H1 (cell line): Measurements from ENCODE around the gene MACROD2. TPM values are rescaled to one million over a fixed set of nuclear protein-coding genes. Genes with fewer than 3 reads are reported as not detected.

ENCODE experiments used
- CTCF ChIA-PET: fragments of 300-600 bp; sonication (Branson Sonifier 250); formaldehyde crosslinking; loops from one replicate; lab custom pipeline; 2021; ENCODE audit not compliant: partially characterized antibody; lab: Charles Lee
- POLR2A ChIA-PET: fragments of 300-600 bp; sonication (Branson Sonifier 250); formaldehyde crosslinking; loops from one replicate; lab custom pipeline; 2021; ENCODE audit warnings: inconsistent platforms; ENCODE audit not compliant: partially characterized antibody; lab: Charles Lee
- DNase-seq, 2 experiments: peaks; one replicate each; pipeline versions ENCODE4 v3.0.0 to v3.0.0-alpha.2; 2010 to 2022; ENCODE audit warnings: low spot score in 2 of 2, low read depth in 1 of 2, mixed read lengths in 1 of 2
- FAIRE-seq: peaks from 2 replicates; lab custom pipeline; 2011; peaks lifted over from hg19 to GRCh38; lab: Jason Lieb, UNC
- H2AFZ ChIP-seq: 2 replicates; pipeline ENCODE4 v1.8.1; 2012; ENCODE audit warnings: low read length, inconsistent platforms
- H2AK5ac ChIP-seq: 2 replicates; pipeline ENCODE4 v1.6.1; 2013; ENCODE audit warnings: low read depth, low read length
- H2BK120ac ChIP-seq: replicated peaks from 2 replicates; pipeline ENCODE3; 2013; ENCODE audit warnings: low read depth, low read length, inconsistent platforms
- H2BK12ac ChIP-seq: 2 replicates; pipeline ENCODE4 v1.6.1; 2013; ENCODE audit warnings: low read depth, low read length
- H2BK15ac ChIP-seq: 2 replicates; pipeline ENCODE4 v1.6.1; 2013; ENCODE audit warnings: low read length
- H2BK20ac ChIP-seq: 2 replicates; pipeline ENCODE4 v1.6.1; 2013; ENCODE audit warnings: low read length
- H2BK5ac ChIP-seq: 2 replicates; pipeline ENCODE4 v1.6.1; 2013; ENCODE audit warnings: low read depth, low read length
- H3K14ac ChIP-seq: 2 replicates; pipeline ENCODE4 v1.6.1; 2013; ENCODE audit warnings: inconsistent platforms; ENCODE audit not compliant: insufficient read length
- H3K18ac ChIP-seq: 2 replicates; pipeline ENCODE4 v1.6.1; 2013; ENCODE audit warnings: low read length; ENCODE audit errors: extremely low read depth
- H3K23ac ChIP-seq: 2 replicates; pipeline ENCODE4 v1.6.1; 2013; ENCODE audit warnings: inconsistent platforms; ENCODE audit not compliant: insufficient read length
- H3K23me2 ChIP-seq: 2 replicates; pipeline ENCODE4 v1.6.1; 2013; ENCODE audit warnings: low read depth, low read length
- H3K27ac ChIP-seq: 2 replicates; pipeline ENCODE4 v1.6.1; 2011; ENCODE audit warnings: low read depth, low read length, inconsistent platforms
- H3K27me3 ChIP-seq, 4 experiments: replicated peaks in 1 of 4; 1 replicate in 1 of 4; 2 replicates in 3 of 4; pipeline versions ENCODE4 v1.6.1 to v1.8.1; 2011 to 2013; ENCODE audit warnings: low read length in 3 of 4, mild to moderate bottlenecking in 3 of 4, inconsistent platforms in 2 of 4, mixed read lengths in 2 of 4, moderate library complexity in 1 of 4; ENCODE audit not compliant: control insufficient read depth in 3 of 4, insufficient read depth in 3 of 4; ENCODE audit errors: extremely low read depth in 1 of 4
- H3K36me3 ChIP-seq, 4 experiments: 2 replicates each; pipeline versions ENCODE4 v1.6.1 to v1.8.1; 2011 to 2013; ENCODE audit warnings: mild to moderate bottlenecking in 4 of 4, low read length in 3 of 4, moderate library complexity in 2 of 4, control low read depth in 1 of 4, inconsistent platforms in 1 of 4; ENCODE audit not compliant: insufficient read depth in 4 of 4, control insufficient read depth in 2 of 4
- H3K4ac ChIP-seq: replicated peaks from 2 replicates; pipeline ENCODE3; 2013; ENCODE audit warnings: low read length, low read depth, mixed read lengths, inconsistent platforms; ENCODE audit not compliant: insufficient read length
- H3K4me1 ChIP-seq, 4 experiments: replicated peaks in 1 of 4; 1 replicate in 1 of 4; 2 replicates in 3 of 4; pipeline versions ENCODE4 v1.6.1 to v1.8.1; 2011 to 2013; ENCODE audit warnings: low read length in 3 of 4, inconsistent platforms in 2 of 4, mixed read lengths in 1 of 4; ENCODE audit not compliant: insufficient read depth in 4 of 4, control insufficient read depth in 3 of 4
- H3K4me2 ChIP-seq, 2 experiments: 2 replicates each; pipeline versions ENCODE4 v1.6.1 to v1.8.1; 2011 to 2013; ENCODE audit warnings: low read depth in 2 of 2, low read length in 2 of 2, control low read depth in 1 of 2, inconsistent platforms in 1 of 2, mild to moderate bottlenecking in 1 of 2; ENCODE audit not compliant: insufficient read depth in 1 of 2
- H3K4me3 ChIP-seq, 4 experiments: fragments of 200-600, 300-600 bp in 1 of 4; sonication (generic), shearing (Covaris generic), sonication (Bioruptor Twin) in 1 of 4; 2 replicates each; pipeline versions ENCODE4 v1.5.1 to v1.8.1; 2011 to 2016; ENCODE audit warnings: low read length in 4 of 4, low read depth in 3 of 4, control low read depth in 2 of 4, inconsistent platforms in 2 of 4, mild to moderate bottlenecking in 2 of 4, mixed read lengths in 1 of 4, moderate library complexity in 1 of 4; ENCODE audit not compliant: insufficient read depth in 2 of 4; ENCODE audit errors: extremely low read depth in 1 of 4
- H3K56ac ChIP-seq: replicated peaks from 2 replicates; pipeline ENCODE3; 2013; ENCODE audit warnings: low read depth, mild to moderate bottlenecking, mixed read lengths, low read length, inconsistent platforms; ENCODE audit not compliant: insufficient read length
- H3K79me1 ChIP-seq: 2 replicates; pipeline ENCODE4 v1.6.1; 2013; ENCODE audit warnings: low read depth, low read length, control low read depth
- H3K79me2 ChIP-seq, 2 experiments: 2 replicates each; pipeline versions ENCODE4 v1.6.1 to v1.8.1; 2012 to 2013; ENCODE audit warnings: low read length in 2 of 2, mild to moderate bottlenecking in 2 of 2, inconsistent platforms in 1 of 2; ENCODE audit not compliant: insufficient read depth in 2 of 2, control insufficient read depth in 1 of 2
- H3K9ac ChIP-seq, 4 experiments: replicated peaks in 1 of 4; 1 replicate in 1 of 4; 2 replicates in 3 of 4; pipeline versions ENCODE4 v1.6.1 to v1.8.1; 2011 to 2013; ENCODE audit warnings: low read depth in 3 of 4, low read length in 3 of 4, control low read depth in 2 of 4, mild to moderate bottlenecking in 2 of 4, moderate library complexity in 2 of 4, inconsistent platforms in 1 of 4; ENCODE audit errors: extremely low read depth in 1 of 4
- H3K9me3 ChIP-seq, 2 experiments: 2 replicates each; pipeline versions ENCODE4 v1.6.1 to v1.8.1; 2012 to 2013; ENCODE audit warnings: mild to moderate bottlenecking in 2 of 2, moderate library complexity in 2 of 2, control low read depth in 1 of 2, inconsistent platforms in 1 of 2, low read depth in 1 of 2, low read length in 1 of 2, mixed read lengths in 1 of 2; ENCODE audit not compliant: insufficient read depth in 2 of 2
- H4K20me1 ChIP-seq, 2 experiments: replicated peaks in 1 of 2; 2 replicates each; pipeline versions ENCODE3 to v1.8.1; 2011 to 2013; ENCODE audit warnings: inconsistent platforms in 2 of 2, low read length in 2 of 2, mild to moderate bottlenecking in 1 of 2; ENCODE audit not compliant: insufficient read depth in 2 of 2, control insufficient read depth in 1 of 2
- H4K5ac ChIP-seq: 2 replicates; pipeline ENCODE4 v1.6.1; 2013; ENCODE audit warnings: low read length, low read depth, mixed read lengths, inconsistent platforms; ENCODE audit not compliant: insufficient read length
- H4K8ac ChIP-seq: 2 replicates; pipeline ENCODE4 v1.8.0; 2013; ENCODE audit warnings: mild to moderate bottlenecking, moderate library complexity, low read length, inconsistent platforms; ENCODE audit not compliant: insufficient read depth; ENCODE audit errors: extremely low read depth
- H4K91ac ChIP-seq: replicated peaks from 2 replicates; pipeline ENCODE3; 2013; ENCODE audit warnings: low read length, mixed read lengths, inconsistent platforms; ENCODE audit not compliant: insufficient read length
- CBX5 ChIP-seq: fragments of 300-800, 300-1000 bp; sonication (generic); IDR thresholded peaks from 2 replicates; pipeline ENCODE4 v1.7.1; 2016; ENCODE audit warnings: antibody characterized with exemption, low read length, low read depth
- CHD2 ChIP-seq: IDR thresholded peaks from 2 replicates; pipeline ENCODE4 v1.6.1; 2012; ENCODE audit warnings: low read length, improper control_type of control experiment
- EGR1 ChIP-seq: IDR thresholded peaks from 2 replicates; pipeline ENCODE4 v1.6.1; 2011; ENCODE audit warnings: low read depth, low read length, borderline replicate concordance
- SIRT6 ChIP-seq: IDR thresholded peaks from one replicate; pipeline ENCODE4 v1.7.1; 2012; ENCODE audit warnings: low read length, inconsistent platforms
- SP4 ChIP-seq: IDR thresholded peaks from 2 replicates; pipeline ENCODE4 v1.6.1; 2012; ENCODE audit warnings: low read length, inconsistent platforms
- SUZ12 ChIP-seq: fragments of 200-600 bp; sonication (generic); IDR thresholded peaks from 2 replicates; pipeline ENCODE4 v1.6.1; 2012; ENCODE audit warnings: mild to moderate bottlenecking, inconsistent platforms, low read length, moderate library complexity, mixed read lengths
- YY1 ChIP-seq: IDR thresholded peaks from 2 replicates; pipeline ENCODE4 v1.6.1; 2011; ENCODE audit warnings: low read depth, mild to moderate bottlenecking, low read length
- WGBS, 2 experiments: shearing (Covaris generic) in 1 of 2; methylation state at CpG; one replicate each; pipeline versions ENCODE4 v1.1.6 to v1.1.7; 2013 to 2015; ENCODE audit warnings: low lambda C conversion rate in 2 of 2, mixed read lengths in 2 of 2, inconsistent platforms in 1 of 2, low coverage in 1 of 2, missing lambda C conversion rate in 1 of 2; ENCODE audit not compliant: insufficient replicate concordance in 2 of 2, insufficient coverage in 1 of 2, insufficient read length in 1 of 2; ENCODE audit errors: extremely low coverage in 1 of 2, missing lambda C conversion rate in 1 of 2; 5-methylcytosine and 5-hydroxymethylcytosine counted together
- polyA plus RNA-seq, 7 experiments: library from polyadenylated mRNA; depleted of rRNA in 3 of 7; stranded (reverse) in 5 of 7; unstranded in 2 of 7; fragments of >200 nt in 5 of 7; fragments of 200-250 nt in 2 of 7; gene quantifications; 1 replicate in 5 of 7; 2 replicates in 1 of 7; 4 replicates in 1 of 7; pipeline versions ENCODE4 v1.2.1 to v1.2.3, GENCODE V29; 2011 to 2013; ENCODE audit warnings: missing spikeins in 2 of 7, mixed read lengths in 2 of 7
- total RNA-seq: library from RNA; stranded (reverse); fragmentation: NEBNext Ultra II Directional; extraction: Animal tissue kit (Norgen Biotek cat#: 25700); gene quantifications from 2 replicates; pipeline ENCODE4 v1.2.1, GENCODE V29; 2021

MACROD2 gene
- total and polyA plus RNA-seq, 2 of the 8 experiments (the other 6 are each of a cell fraction or from before 2014, with no cell fraction given): 0.70 to 3.9 TPM

GRCh38 chr20:14313341-14314020, 318.2 kb downstream of the MACROD2 start:
- ChIA-PET CTCF (no interaction called here), POLR2A (no interaction called here)
- Histone ChIP-seq H2BK15ac (no peak overlapping the region), H2BK12ac (no peak overlapping the region), H2BK120ac (no peak overlapping the region), H3K23me2 (no peaks in the 10 kb centered on the region), H4K5ac (no peak overlapping the region), H3K9me3 (no peaks in the 10 kb centered on the region), H3K14ac (no peak overlapping the region), H3K27me3 (no peaks in the 10 kb centered on the region), H3K36me3 (no peaks in the 10 kb centered on the region), H3K23ac (no peak overlapping the region), H3K79me1 (no peaks in the 10 kb centered on the region), H3K18ac (no peak overlapping the region), H2BK20ac (no peak overlapping the region), H3K4ac (no peak overlapping the region), H2AK5ac (no peak overlapping the region), H4K91ac (no peak overlapping the region), H3K4me1 (no peaks in the 10 kb centered on the region; a peak in 1 of 7 replicates), H3K4me3 (no peak overlapping the region), H3K4me2 (no peak overlapping the region), H4K20me1 (no peaks in the 10 kb centered on the region), H4K8ac (no peak overlapping the region), H3K56ac (no peak overlapping the region), H3K27ac (no peak overlapping the region), H3K9ac (no peak overlapping the region), H3K79me2 (no peaks in the 10 kb centered on the region), H2BK5ac (no peak overlapping the region), H2AFZ (no peak overlapping the region)
- DNase-seq: no peak
- FAIRE-seq: no peak
- TF ChIP-seq CHD2: no peak
- TF ChIP-seq SP4: no peak
- TF ChIP-seq SUZ12: no peak
- TF ChIP-seq CBX5: no peak
- no peak for TF ChIP-seq YY1
- TF ChIP-seq EGR1: no peak
- no peak for TF ChIP-seq SIRT6
- WGBS, 2 experiments: 88% methylated on average over 2 of the region's 2 CpGs; no CpG with 5 or more reads in 1 of the 2 experiments
